Vagina (tissue), 2 donors: ENCODE data around the gene FOXF2.

Experiments used
- POLR2A ChIP-seq, 2 donors: fragments of 450-650 bp; IDR thresholded peaks; one replicate each; pipeline ENCODE4 v1.6.1; 2017; ENCODE audit warnings: antibody characterized with exemption in 2 of 2, mild to moderate bottlenecking in 2 of 2, moderate library complexity in 2 of 2
- POLR2AphosphoS5 ChIP-seq, 2 donors: sonication (generic); formaldehyde crosslinking; IDR thresholded peaks; one replicate each; pipeline ENCODE4 v1.9.0; 2017; ENCODE audit warnings: antibody characterized with exemption in 2 of 2, mild to moderate bottlenecking in 2 of 2, low read depth in 1 of 2; ENCODE audit not compliant: insufficient read depth in 1 of 2
- TF ChIP-seq, protein P1 (sequence below), 3 experiments: fragments of 450-650 bp in 2 of 3; fragments of 200-600 bp in 1 of 3; sonication (generic) in 1 of 3; IDR thresholded peaks; one replicate each; pipeline ENCODE4 v1.5.1; 2017 to 2019; ENCODE audit warnings: antibody characterized with exemption in 3 of 3, mild to moderate bottlenecking in 2 of 3, moderate library complexity in 2 of 3

DNA sequence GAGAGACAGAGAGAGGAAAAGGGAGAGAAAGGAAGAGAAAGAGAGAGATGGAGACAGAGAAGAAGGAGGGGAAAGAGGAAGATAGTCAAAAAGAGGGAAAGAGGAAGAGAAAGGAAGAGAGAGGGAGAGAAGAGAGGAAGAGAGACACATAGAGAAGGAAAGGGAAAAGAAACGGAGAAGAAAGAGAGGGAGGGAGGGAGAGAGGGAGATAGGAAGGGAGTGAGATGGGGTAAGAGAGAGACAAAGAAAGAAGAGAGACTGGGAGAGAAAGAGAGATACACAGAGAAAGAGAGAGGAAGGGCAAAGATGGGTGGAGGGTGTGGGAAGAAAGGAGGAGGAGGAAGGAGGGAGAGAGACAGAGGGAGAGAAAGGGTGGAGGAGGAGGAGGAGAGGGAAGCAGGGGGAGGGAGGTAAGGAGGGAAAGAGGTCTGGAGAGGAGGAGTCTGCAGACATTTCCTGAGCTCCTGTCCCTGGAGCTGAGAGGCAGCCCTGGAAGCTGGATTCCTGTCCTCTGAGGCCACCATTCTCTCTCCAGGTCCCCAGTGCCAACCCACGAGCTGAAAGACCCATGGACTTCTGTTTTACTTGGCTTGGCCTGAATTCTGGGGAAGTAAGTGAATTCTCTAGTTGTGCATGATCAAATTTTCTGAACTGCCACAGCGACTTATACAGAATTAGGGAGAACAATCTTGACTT lies 9.9 kb downstream of the FOXF2 start:
- TF ChIP-seq POLR2A (IDR thresholded peaks at IDR 0.05) (no peak), POLR2AphosphoS5 (IDR thresholded peaks at IDR 0.05; ENCODE audit: insufficient read depth in 1 of 2, low read depth in 1 of 2) (no peak)
- TF ChIP-seq, protein P1, sequence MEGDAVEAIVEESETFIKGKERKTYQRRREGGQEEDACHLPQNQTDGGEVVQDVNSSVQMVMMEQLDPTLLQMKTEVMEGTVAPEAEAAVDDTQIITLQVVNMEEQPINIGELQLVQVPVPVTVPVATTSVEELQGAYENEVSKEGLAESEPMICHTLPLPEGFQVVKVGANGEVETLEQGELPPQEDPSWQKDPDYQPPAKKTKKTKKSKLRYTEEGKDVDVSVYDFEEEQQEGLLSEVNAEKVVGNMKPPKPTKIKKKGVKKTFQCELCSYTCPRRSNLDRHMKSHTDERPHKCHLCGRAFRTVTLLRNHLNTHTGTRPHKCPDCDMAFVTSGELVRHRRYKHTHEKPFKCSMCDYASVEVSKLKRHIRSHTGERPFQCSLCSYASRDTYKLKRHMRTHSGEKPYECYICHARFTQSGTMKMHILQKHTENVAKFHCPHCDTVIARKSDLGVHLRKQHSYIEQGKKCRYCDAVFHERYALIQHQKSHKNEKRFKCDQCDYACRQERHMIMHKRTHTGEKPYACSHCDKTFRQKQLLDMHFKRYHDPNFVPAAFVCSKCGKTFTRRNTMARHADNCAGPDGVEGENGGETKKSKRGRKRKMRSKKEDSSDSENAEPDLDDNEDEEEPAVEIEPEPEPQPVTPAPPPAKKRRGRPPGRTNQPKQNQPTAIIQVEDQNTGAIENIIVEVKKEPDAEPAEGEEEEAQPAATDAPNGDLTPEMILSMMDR (IDR thresholded peaks at IDR 0.05), result no peak
